ENCODE measurements around the gene CASKIN1.

The CASKIN1 gene

DNA sequence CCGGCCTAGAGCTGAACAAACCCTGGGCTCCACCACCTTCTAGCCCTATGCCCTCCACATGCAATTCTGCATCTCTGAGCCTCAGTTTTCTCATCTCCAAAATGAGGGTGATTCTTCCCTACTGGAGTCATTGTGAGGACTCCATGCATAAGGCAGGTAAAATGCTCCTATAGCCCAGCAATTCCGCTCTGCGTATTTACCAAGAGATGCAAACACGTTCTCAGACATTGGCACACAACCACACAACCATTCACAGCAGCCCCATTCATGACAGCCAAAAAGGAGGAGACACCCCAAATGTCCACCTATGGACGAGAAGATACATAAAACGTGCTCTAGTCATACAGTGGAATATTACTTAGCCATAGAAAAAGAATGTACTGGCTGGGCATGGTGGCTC is 3.9 kb upstream of the CASKIN1 start:
- Histone ChIP-seq H3K4me3 (no peak overlapping the region), H3K27ac (no peak overlapping the region)
- TF ChIP-seq CTCF (IDR thresholded peaks at IDR 0.05) = no peak
- no peak for DNase-seq (ENCODE audit: low spot score)

- Histone ChIP-seq H3K4me3 (no peak overlapping the region), H3K27ac (no peak overlapping the region)
- no peak for TF ChIP-seq CTCF (IDR thresholded peaks at IDR 0.05)
- no peak for DNase-seq (ENCODE audit: low spot score)
Observed at GRCh38 chr16:2199621-2200139, 3.3 kb upstream of the CASKIN1 start.

GRCh38 chr16:2199095-2199494 is 2.7 kb upstream of the CASKIN1 start:
- no peak overlapping the region for H3K4me3 ChIP-seq
- H3K27ac ChIP-seq = no peak overlapping the region
- TF ChIP-seq CTCF (IDR thresholded peaks at IDR 0.05) = no peak
- no peak for DNase-seq (ENCODE audit: low spot score)

DNA sequence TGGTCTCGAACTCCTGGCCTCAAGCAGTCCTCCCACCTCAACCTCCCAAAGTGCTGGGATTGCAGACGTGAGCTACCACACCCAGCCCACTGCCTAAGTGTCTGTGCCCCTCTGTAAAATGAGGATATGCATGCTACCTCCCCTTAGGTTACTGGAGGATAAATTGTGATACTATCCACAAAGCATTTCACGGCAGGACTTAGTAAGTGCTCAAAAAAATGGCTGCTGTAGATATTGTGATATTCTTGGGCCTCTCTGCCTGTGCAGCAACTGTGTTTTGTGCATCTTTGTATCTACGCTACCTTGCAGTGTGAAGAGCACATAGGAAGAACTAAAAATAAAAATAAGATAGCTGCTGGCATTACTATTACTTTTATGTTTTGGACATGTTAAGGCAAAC is 1.9 kb upstream of the CASKIN1 start:
- no peak for TF ChIP-seq CTCF (IDR thresholded peaks at IDR 0.05)
- H3K27ac ChIP-seq = no peak overlapping the region

GRCh38 chr16:2197765-2198164 is 1.4 kb upstream of the CASKIN1 start:
- DNase-seq (ENCODE audit: low spot score) = no peak
- Histone ChIP-seq H3K27ac (no peak overlapping the region), H3K4me3 (no peak overlapping the region)
- TF ChIP-seq CTCF (IDR thresholded peaks at IDR 0.05) = no peak

More for the DNA sequence above, 1.9 kb upstream of the CASKIN1 start:
- no peak for DNase-seq (ENCODE audit: low spot score)
- H3K4me3 ChIP-seq = no peak overlapping the region

DNA sequence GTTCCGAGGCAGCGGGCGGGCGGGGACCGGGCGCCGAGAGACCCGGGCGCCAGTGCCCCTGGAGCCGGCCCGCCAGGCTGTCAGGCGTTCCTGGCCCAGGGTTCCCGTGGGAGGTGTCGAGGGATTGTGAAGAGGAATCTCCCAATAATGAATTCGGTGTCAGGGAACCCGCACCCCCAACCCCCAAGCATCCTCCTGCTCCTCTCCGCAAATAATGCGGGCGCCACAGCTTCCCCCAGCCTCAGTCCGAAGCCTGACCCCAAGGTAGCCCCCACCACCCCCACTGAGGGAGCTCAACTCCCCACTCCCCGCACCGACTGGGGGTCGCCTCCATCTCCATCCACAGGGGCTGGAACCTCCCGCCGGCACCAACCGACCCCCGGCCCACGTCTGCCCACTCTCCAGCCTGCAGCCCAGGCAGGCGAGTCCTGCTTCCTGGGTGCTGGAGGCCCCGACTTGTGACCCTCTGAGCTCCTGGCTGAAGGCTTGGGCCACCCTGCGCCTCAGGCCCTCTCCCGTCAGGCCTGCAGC is 641 bp upstream of the CASKIN1 start:
- DNase-seq (ENCODE audit: low spot score) = no peak
- Histone ChIP-seq H3K27ac (no peak overlapping the region), H3K4me3 (peak overlapping the region; percentile 78)
- no peak for TF ChIP-seq CTCF (IDR thresholded peaks at IDR 0.05)

- Histone ChIP-seq H3K27ac (no peak overlapping the region), H3K4me3 (peak overlapping the region; percentile 78)
- no peak for TF ChIP-seq CTCF (IDR thresholded peaks at IDR 0.05)
- no peak for DNase-seq (ENCODE audit: low spot score)
Observed at GRCh38 chr16:2195322-2196161, 863 bp downstream of the CASKIN1 start.
